ENCODE measurements around the gene PTGDR. TPM values are rescaled to one million over a fixed set of nuclear protein-coding genes. Genes with fewer than 3 reads are reported as not detected.

The PTGDR gene
- polyA plus RNA-seq, 1 of the 3 experiments (the other 2 are of a cell fraction), result not detected

- Histone ChIP-seq H4K20me1 (ENCODE audit: insufficient read depth) (no peaks in the 10 kb centered on the region), H3K9me3 (no peaks in the 10 kb centered on the region), H3K4me2 (no peak overlapping the region), H3K27ac (ENCODE audit: low read depth in 2 of 2, low read length in 1 of 2) (no peak overlapping the region), H2AFZ (ENCODE audit: low read depth) (no peak overlapping the region), H3K4me3 (ENCODE audit: low read depth in 2 of 2, low read length in 1 of 2) (no peak overlapping the region), H3K4me1 (ENCODE audit: control insufficient read depth in 1 of 2, insufficient read depth in 2 of 2, low read depth in 1 of 2, low read length in 1 of 2) (no peaks in the 10 kb centered on the region; a peak in 1 of 4 replicates), H3K27me3 (ENCODE audit: insufficient read depth) (peaks cover 19% of the 10 kb centered on the region; the same call in 1 of the 2 replicates), H3K9ac (no peak overlapping the region), H3F3A (replicated peaks; ENCODE audit: insufficient read depth) (no peaks in the 10 kb centered on the region), H3K36me3 (replicated peaks in 1 of 2; ENCODE audit: control insufficient read depth in 1 of 2, insufficient read depth in 2 of 2, low read length in 1 of 2) (no peaks in the 10 kb centered on the region), H3K79me2 (ENCODE audit: insufficient read depth) (no peaks in the 10 kb centered on the region), H3K9me2 (no peaks in the 10 kb centered on the region)
- no peak for DNase-seq
- 33% methylated on average over 3 of the region's 3 CpGs for WGBS (ENCODE audit: low lambda C conversion rate)
- ChIA-PET CTCF (no interaction called here), POLR2A (no interaction called here)
- TF ChIP-seq RCOR1 (IDR thresholded peaks at IDR 0.05; ENCODE audit: low read length) (no peak), PBX3 (IDR thresholded peaks at IDR 0.05) (no peak), POLR2AphosphoS5 (IDR thresholded peaks at IDR 0.05; ENCODE audit: low read depth, low read length) (no peak), TAF1 (IDR thresholded peaks at IDR 0.05; ENCODE audit: borderline replicate concordance, low read depth, low read length) (no peak), USF2 (IDR thresholded peaks at IDR 0.05; ENCODE audit: borderline replicate concordance, low read depth, low read length) (no peak), FOSL2 (IDR thresholded peaks at IDR 0.05; ENCODE audit: borderline replicate concordance, low read depth) (no peak), SMC3 (IDR thresholded peaks at IDR 0.05; ENCODE audit: low read depth, low read length) (no peak), RAD21 (IDR thresholded peaks at IDR 0.05; ENCODE audit: low read length) (no peak), FOXJ3 (CRISPR knock-in tag; IDR thresholded peaks at IDR 0.05) (no peak), ZBTB33 (IDR thresholded peaks at IDR 0.05; ENCODE audit: borderline replicate concordance, low read depth) (no peak), MEF2A (IDR thresholded peaks at IDR 0.05; ENCODE audit: borderline replicate concordance, low read depth) (no peak), RXRA (IDR thresholded peaks at IDR 0.05; ENCODE audit: borderline replicate concordance, low read depth) (no peak), TEAD4 (IDR thresholded peaks at IDR 0.05; ENCODE audit: borderline replicate concordance, insufficient read depth) (no peak), REST (IDR thresholded peaks at IDR 0.05; ENCODE audit: low read depth, low read length) (no peak), YY1 (IDR thresholded peaks at IDR 0.05; ENCODE audit: low read depth) (no peak), JUND (IDR thresholded peaks at IDR 0.05) (no peak), USF1 (IDR thresholded peaks at IDR 0.05; ENCODE audit: borderline replicate concordance, low read depth) (no peak), NRF1 (IDR thresholded peaks at IDR 0.05; ENCODE audit: low read depth, low read length) (no peak)
These were observed 7.9 kb downstream of the PTGDR start for GRCh38 chr14:52275372-52275771.

Measured in SK-N-SH (cell line).